Mesendoderm (in vitro differentiated cells): Measurements from ENCODE around the gene SIGLECL1. TPM values are rescaled to one million over a fixed set of nuclear protein-coding genes. Genes with fewer than 3 reads are reported as not detected.

Experiments
- DNase-seq: peaks from one replicate; pipeline ENCODE4 v3.0.0; 2013
- H2AK5ac ChIP-seq: 2 replicates; pipeline ENCODE4 v1.6.1; 2013; ENCODE audit warnings: low read length, inconsistent platforms
- H2BK120ac ChIP-seq: 2 replicates; pipeline ENCODE4 v1.6.1; 2013; ENCODE audit warnings: low read depth, mild to moderate bottlenecking, low read length, moderate library complexity, mixed read lengths
- H2BK15ac ChIP-seq: replicated peaks from 2 replicates; pipeline ENCODE4 v1.6.1; 2013; ENCODE audit warnings: low read depth, mild to moderate bottlenecking, moderate library complexity
- H2BK5ac ChIP-seq: 2 replicates; pipeline ENCODE4 v1.6.1; 2013; ENCODE audit warnings: low read length, inconsistent platforms
- H3K18ac ChIP-seq: 2 replicates; pipeline ENCODE4 v1.6.1; 2013; ENCODE audit warnings: mild to moderate bottlenecking, low read length, mixed read lengths
- H3K23ac ChIP-seq: one replicate; pipeline ENCODE4 v1.6.1; 2013; ENCODE audit warnings: low read length
- H3K27ac ChIP-seq: 2 replicates; pipeline ENCODE4 v1.5.1; 2013; ENCODE audit warnings: low read depth, mild to moderate bottlenecking, inconsistent platforms, low read length, moderate library complexity
- H3K27me3 ChIP-seq: 2 replicates; pipeline ENCODE4 v1.6.1; 2013; ENCODE audit warnings: low read length, control low read depth, mild to moderate bottlenecking, inconsistent platforms; ENCODE audit not compliant: insufficient read depth, poor library complexity
- H3K36me3 ChIP-seq: 2 replicates; pipeline ENCODE4 v1.6.1; 2013; ENCODE audit warnings: low read length, inconsistent platforms; ENCODE audit not compliant: control insufficient read depth, insufficient read depth
- H3K4ac ChIP-seq: one replicate; pipeline ENCODE4 v1.6.1; 2013; ENCODE audit warnings: low read depth, mild to moderate bottlenecking, low read length, moderate library complexity
- H3K4me1 ChIP-seq: 2 replicates; pipeline ENCODE4 v1.6.1; 2013; ENCODE audit warnings: low read depth, low read length, inconsistent platforms; ENCODE audit not compliant: control insufficient read depth
- H3K4me2 ChIP-seq: 2 replicates; pipeline ENCODE4 v1.6.1; 2013; ENCODE audit warnings: low read length
- H3K4me3 ChIP-seq: 2 replicates; pipeline ENCODE4 v1.5.1; 2013; ENCODE audit warnings: mild to moderate bottlenecking, low read length
- H3K56ac ChIP-seq: one replicate; pipeline ENCODE4 v1.6.1; 2013; ENCODE audit warnings: low read length
- H3K79me1 ChIP-seq: 2 replicates; pipeline ENCODE4 v1.6.1; 2013; ENCODE audit warnings: low read length, inconsistent platforms
- H3K79me2 ChIP-seq: 2 replicates; pipeline ENCODE4 v1.6.1; 2013; ENCODE audit warnings: mild to moderate bottlenecking, low read length; ENCODE audit not compliant: control insufficient read depth, insufficient read depth
- H3K9ac ChIP-seq: 2 replicates; pipeline ENCODE4 v1.6.1; 2013; ENCODE audit warnings: low read length, inconsistent platforms
- H4K5ac ChIP-seq: one replicate; pipeline ENCODE4 v1.6.1; 2013; ENCODE audit warnings: low read length
- H4K8ac ChIP-seq: one replicate; pipeline ENCODE4 v1.6.1; 2013; ENCODE audit warnings: low read depth, mild to moderate bottlenecking, control low read depth, low read length, moderate library complexity
- WGBS: extraction: QIAGEN DNeasy Blood & Tissue Kit; methylation state at CpG from one replicate; pipeline ENCODE4 v1.1.7; 2013; ENCODE audit warnings: low lambda C conversion rate, missing lambda C conversion rate; ENCODE audit not compliant: insufficient coverage; ENCODE audit errors: extremely low coverage; 5-methylcytosine and 5-hydroxymethylcytosine counted together
- polyA plus RNA-seq, 2 experiments: library from polyadenylated mRNA; stranded (reverse); fragments of 200-250 nt; gene quantifications; one replicate each; pipeline ENCODE4 v1.2.3, GENCODE V29; 2013

Gene SIGLECL1
- polyA plus RNA-seq (2013, experiment 1 of 2), result not detected
- not detected for polyA plus RNA-seq (2013, experiment 2 of 2)

DNA sequence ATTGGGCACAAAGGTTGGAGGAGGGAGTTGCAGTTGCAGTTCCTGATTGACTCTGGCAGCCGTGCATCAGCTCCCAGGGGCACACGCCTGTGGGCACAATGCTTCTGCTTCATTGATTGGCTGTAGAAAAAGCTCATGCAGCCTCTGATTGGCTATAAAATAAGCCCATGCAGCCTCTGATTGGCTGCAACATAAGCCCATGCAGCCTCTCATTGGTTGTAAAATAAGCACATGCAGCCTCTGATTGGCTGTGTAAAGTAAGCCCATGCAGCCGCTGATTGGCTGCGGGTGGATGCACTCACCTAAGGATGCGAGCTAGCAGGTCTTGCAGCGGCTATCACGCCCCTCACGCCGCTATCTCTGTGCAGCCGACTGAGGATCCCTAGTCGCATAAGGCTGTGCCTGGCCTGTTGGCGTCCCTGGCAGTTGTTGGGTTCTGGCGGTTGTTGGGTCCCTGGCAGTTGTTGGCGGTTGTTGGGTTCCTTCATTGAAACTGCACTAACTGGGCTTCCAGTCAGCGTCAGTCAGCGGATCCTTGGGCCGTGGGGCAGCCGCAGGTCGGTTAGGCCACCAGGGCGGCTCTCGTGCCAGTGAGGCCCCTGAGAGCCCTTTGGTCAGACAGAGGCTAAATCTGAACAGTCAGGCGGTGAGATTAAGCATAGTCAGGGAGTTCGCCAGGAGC is at the start of gene SIGLECL1:
Gene SIGLECL1 (plus strand): TSS at position 295 of the 682 bp plus-strand sequence. CDS start 12,993 bp downstream, outside the sequence.
- H3K18ac ChIP-seq, result no peak within 1 kb of the TSS
- H4K8ac ChIP-seq, result no peak within 1 kb of the TSS
- no peak for DNase-seq
- H3K56ac ChIP-seq, result no peak within 1 kb of the TSS
- no peaks in the 10 kb centered on the region for H3K79me2 ChIP-seq
- H3K79me1 ChIP-seq, result no peaks in the 10 kb centered on the region
- H2BK5ac ChIP-seq, result no peak within 1 kb of the TSS
- H2AK5ac ChIP-seq, result no peak within 1 kb of the TSS
- no peaks in the 10 kb centered on the region for H3K27me3 ChIP-seq
- H3K4me1 ChIP-seq, result no peaks in the 10 kb centered on the region
- WGBS, result no CpG with 5 or more reads among the region's 23 CpGs
- no peak within 1 kb of the TSS for H3K4me2 ChIP-seq
- no peak within 1 kb of the TSS for H3K9ac ChIP-seq
- no peak within 1 kb of the TSS for H4K5ac ChIP-seq
- no peak within 1 kb of the TSS for H3K27ac ChIP-seq
- H3K4me3 ChIP-seq, result no peak within 1 kb of the TSS
- H3K4ac ChIP-seq, result no peak within 1 kb of the TSS
- H2BK120ac ChIP-seq, result no peak within 1 kb of the TSS
- H2BK15ac ChIP-seq, result no peak within 1 kb of the TSS
- H3K23ac ChIP-seq, result no peak within 1 kb of the TSS
- no peaks in the 10 kb centered on the region for H3K36me3 ChIP-seq

DNA sequence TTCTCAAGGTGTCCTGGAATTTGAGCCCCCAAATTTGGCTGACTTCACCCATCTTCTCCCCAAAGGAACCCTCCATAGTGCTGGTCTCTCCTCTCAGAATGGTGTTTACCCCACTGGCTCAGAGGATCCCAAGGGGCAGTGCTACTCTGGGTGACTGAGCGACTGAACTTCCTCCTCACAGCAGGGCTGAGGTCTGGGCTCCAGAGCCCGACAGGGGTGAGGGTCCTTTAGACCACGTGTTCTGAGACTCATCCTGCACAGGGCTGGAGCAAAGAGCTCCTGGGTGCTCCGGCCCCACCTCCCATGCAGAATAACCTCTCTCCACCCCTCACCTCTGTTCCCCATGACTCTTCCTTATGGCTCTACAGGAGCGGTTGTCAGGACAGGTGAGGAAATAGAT is 49.2 kb upstream of the SIGLECL1 start:
- H2BK5ac ChIP-seq, result no peak overlapping the region
- no peaks in the 10 kb centered on the region for H3K79me2 ChIP-seq
- no peak for DNase-seq
- H4K5ac ChIP-seq, result no peak overlapping the region
- no peak overlapping the region for H3K4me2 ChIP-seq
- H3K56ac ChIP-seq, result no peak overlapping the region
- H3K18ac ChIP-seq, result no peak overlapping the region
- no peak overlapping the region for H3K9ac ChIP-seq
- no peaks in the 10 kb centered on the region for H3K36me3 ChIP-seq
- WGBS, result no CpG with 5 or more reads among the region's 5 CpGs
- no peak overlapping the region for H3K23ac ChIP-seq
- H3K27ac ChIP-seq, result no peak overlapping the region
- H2AK5ac ChIP-seq, result no peak overlapping the region
- no peaks in the 10 kb centered on the region for H3K27me3 ChIP-seq
- H3K4me1 ChIP-seq, result no peaks in the 10 kb centered on the region
- no peak overlapping the region for H2BK15ac ChIP-seq
- H3K4ac ChIP-seq, result no peak overlapping the region
- H3K79me1 ChIP-seq, result no peaks in the 10 kb centered on the region
- no peak overlapping the region for H2BK120ac ChIP-seq
- H3K4me3 ChIP-seq, result no peak overlapping the region
- no peak overlapping the region for H4K8ac ChIP-seq

DNA sequence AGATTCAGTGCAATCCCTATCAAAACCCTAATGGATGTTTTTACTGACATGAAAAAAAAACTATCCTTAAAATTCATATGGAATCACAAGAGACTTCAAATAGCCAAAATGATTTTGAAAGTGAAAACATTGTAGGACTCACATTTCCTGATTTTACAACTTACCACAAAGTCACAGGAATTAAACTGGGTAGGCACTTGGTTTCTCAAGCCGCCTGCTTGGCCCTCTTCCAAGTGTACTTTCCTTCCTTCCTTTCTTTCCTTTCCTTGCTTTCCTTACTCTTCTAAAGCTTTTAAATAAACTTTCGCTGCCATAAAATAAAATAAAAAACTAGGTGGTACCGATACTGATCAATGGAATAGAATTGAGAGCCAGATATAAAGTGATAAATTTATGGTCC is 47.0 kb upstream of the SIGLECL1 start:
- Histone ChIP-seq H3K36me3 (no peaks in the 10 kb centered on the region), H3K79me2 (no peaks in the 10 kb centered on the region), H3K27ac (no peak overlapping the region), H2AK5ac (no peak overlapping the region), H3K4me2 (no peak overlapping the region), H3K9ac (no peak overlapping the region), H2BK5ac (no peak overlapping the region), H4K5ac (no peak overlapping the region), H2BK15ac (no peak overlapping the region), H3K4me3 (no peak overlapping the region), H3K79me1 (no peaks in the 10 kb centered on the region), H3K4ac (no peak overlapping the region), H3K18ac (no peak overlapping the region), H3K56ac (no peak overlapping the region), H2BK120ac (no peak overlapping the region), H4K8ac (no peak overlapping the region), H3K27me3 (no peaks in the 10 kb centered on the region), H3K4me1 (no peaks in the 10 kb centered on the region), H3K23ac (no peak overlapping the region)
- no peak for DNase-seq
- WGBS, result no CpG with 5 or more reads among the region's 3 CpGs

DNA sequence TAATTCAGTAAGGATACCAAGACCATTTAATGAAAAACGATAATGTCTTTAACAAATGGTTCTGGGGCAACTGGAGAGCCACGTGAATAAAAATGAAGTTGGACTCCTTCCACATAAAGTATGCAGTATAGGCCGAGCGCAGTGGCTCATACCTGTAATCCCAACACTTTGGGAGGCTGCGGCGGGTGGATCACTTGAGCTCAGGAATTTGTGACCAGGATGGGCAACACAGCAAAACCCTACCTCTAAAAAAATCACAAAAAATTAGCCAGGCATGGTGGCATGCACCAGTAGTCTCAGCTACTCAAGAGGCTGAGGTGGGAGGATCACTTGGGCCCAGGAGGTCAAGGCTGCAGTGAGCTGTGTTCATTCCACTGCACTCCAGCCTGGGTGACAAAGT is 46.6 kb upstream of the SIGLECL1 start:
- Histone ChIP-seq H3K79me1 (no peaks in the 10 kb centered on the region), H3K56ac (no peak overlapping the region), H3K9ac (no peak overlapping the region), H3K23ac (no peak overlapping the region), H4K8ac (no peak overlapping the region), H3K27me3 (no peaks in the 10 kb centered on the region), H3K4me2 (no peak overlapping the region), H3K79me2 (no peaks in the 10 kb centered on the region), H2AK5ac (no peak overlapping the region), H3K36me3 (no peaks in the 10 kb centered on the region), H3K4me1 (no peaks in the 10 kb centered on the region), H3K18ac (no peak overlapping the region), H4K5ac (no peak overlapping the region), H2BK5ac (no peak overlapping the region), H3K4me3 (no peak overlapping the region), H2BK120ac (no peak overlapping the region), H3K4ac (no peak overlapping the region), H2BK15ac (no peak overlapping the region), H3K27ac (no peak overlapping the region)
- DNase-seq, result no peak
- WGBS, result no CpG with 5 or more reads among the region's 6 CpGs

DNA sequence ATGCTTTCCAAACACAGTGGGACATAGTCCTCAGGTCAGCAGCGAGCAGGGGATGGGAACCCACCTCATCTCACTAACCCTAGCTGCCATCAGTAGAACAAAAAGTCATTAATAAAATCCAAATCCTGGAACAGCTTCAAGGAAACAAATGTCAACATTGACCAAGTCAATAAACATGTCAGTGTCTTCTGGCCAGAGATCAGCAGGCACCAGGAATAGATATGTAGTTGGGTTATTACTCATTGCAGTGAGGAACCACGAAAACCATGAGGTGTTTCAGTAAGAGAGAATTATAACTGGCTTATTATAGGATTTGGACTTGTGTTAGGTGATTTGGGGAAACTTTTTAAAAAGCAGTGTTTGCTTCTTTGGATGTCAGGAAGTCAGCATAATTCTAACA is 43.1 kb upstream of the SIGLECL1 start:
- no peaks in the 10 kb centered on the region for H3K4me1 ChIP-seq
- no peak overlapping the region for H2BK120ac ChIP-seq
- no peak overlapping the region for H3K4me3 ChIP-seq
- H3K27me3 ChIP-seq, result no peaks in the 10 kb centered on the region
- no peak overlapping the region for H2BK15ac ChIP-seq
- H3K79me1 ChIP-seq, result no peaks in the 10 kb centered on the region
- no peaks in the 10 kb centered on the region for H3K36me3 ChIP-seq
- H2AK5ac ChIP-seq, result no peak overlapping the region
- no peaks in the 10 kb centered on the region for H3K79me2 ChIP-seq
- H3K18ac ChIP-seq, result no peak overlapping the region
- H3K27ac ChIP-seq, result no peak overlapping the region
- no peak overlapping the region for H4K8ac ChIP-seq
- H3K4me2 ChIP-seq, result no peak overlapping the region
- H3K9ac ChIP-seq, result no peak overlapping the region
- no peak for DNase-seq
- H2BK5ac ChIP-seq, result no peak overlapping the region
- no peak overlapping the region for H3K56ac ChIP-seq
- no CpG with 5 or more reads among the region's 2 CpGs for WGBS
- no peak overlapping the region for H3K23ac ChIP-seq
- no peak overlapping the region for H4K5ac ChIP-seq
- H3K4ac ChIP-seq, result no peak overlapping the region
